Adrenal gland (tissue), 12 donors: ENCODE data around the gene RAB6A. TPM values are rescaled to one million over a fixed set of nuclear protein-coding genes. Genes with fewer than 3 reads are reported as not detected.
"Not testable (repeated sequence)": the region's sequence is repeated elsewhere in the genome, so short reads cannot be mapped to it uniquely, and the experiment has no call there.

Experiments
- DNase-seq, 7 donors: peaks; one replicate each; pipeline ENCODE4 v3.0.0-alpha.2; 2019 to 2020
- H3K27ac ChIP-seq, 5 donors: fragments of 200-600 bp; sonication (generic) in 4 of 5; 1 replicate in 3 of 5; 2 replicates in 2 of 5; pipeline versions ENCODE4 v1.5.1 to v1.8.0; 2016 to 2020; ENCODE audit warnings: mild to moderate bottlenecking in 1 of 5
- H3K27me3 ChIP-seq: fragments of 200-600 bp; 2 replicates; pipeline ENCODE4 v1.8.0; 2021
- H3K36me3 ChIP-seq, 2 donors: fragments of 200-600 bp; replicated peaks in 1 of 2; 1 replicate in 1 of 2; 2 replicates in 1 of 2; pipeline versions ENCODE4 v1.5.1 to v1.8.0; 2018 to 2022
- H3K4me1 ChIP-seq, 2 donors: fragments of 200-600 bp; replicated peaks in 1 of 2; 1 replicate in 1 of 2; 2 replicates in 1 of 2; pipeline versions ENCODE4 v1.5.1 to v1.8.0; 2018 to 2021
- H3K4me3 ChIP-seq, 4 donors: fragments of 200-600 bp; sonication (generic) in 3 of 4; one replicate each; pipeline ENCODE4 v1.5.1; 2016 to 2018
- H3K9me3 ChIP-seq, 3 donors: fragments of 200-600 bp; sonication (generic) in 1 of 3; replicated peaks in 1 of 3; 1 replicate in 2 of 3; 2 replicates in 1 of 3; pipeline versions ENCODE4 v1.5.1 to v1.8.0; 2016 to 2021
- POLR2A ChIP-seq, 2 donors: fragments of 450-650 bp; IDR thresholded peaks; one replicate each; pipeline ENCODE4 v1.6.1; 2017; ENCODE audit warnings: antibody characterized with exemption in 2 of 2, mild to moderate bottlenecking in 2 of 2, moderate library complexity in 1 of 2
- WGBS, 4 donors: extraction: QIAGEN DNeasy Blood & Tissue Kit in 2 of 4; methylation state at CpG; one replicate each; pipeline versions ENCODE4 v1.1.5 to v1.1.7; 2013 to 2017; 5-methylcytosine and 5-hydroxymethylcytosine counted together
- intact Hi-C, 2 donors: fragments of 100-400 bp; cut with DNase I; formaldehyde crosslinking; loops; one replicate each; pipeline versions ENCODE4 v1.14.1 to v1.15.0; 2022 to 2023
- polyA plus RNA-seq, 3 donors: library from polyadenylated mRNA; stranded (reverse); fragments of 200-250 nt in 2 of 3; fragments of 350-450 nt in 1 of 3; fragmentation: Illumina TruSeq in 1 of 3; extraction: RNeasy Lipid Tissue Mini Kit (QIAGEN cat#74804) in 1 of 3; gene quantifications; one replicate each; pipeline ENCODE4 v1.2.3, GENCODE V29; 2013 to 2014
- total RNA-seq, 9 donors: library from RNA; depleted of rRNA in 4 of 9; stranded (reverse); fragments of >200 nt in 4 of 9; fragments of 120-200 nt in 1 of 9; fragmentation: NEBNext Ultra II Directional in 1 of 9; extraction: Animal tissue kit (Norgen Biotek cat#: 25700) in 1 of 9; gene quantifications; one replicate each; pipeline versions ENCODE4 v1.1.0 to v1.2.4, GENCODE V29; 2013 to 2023
- TF ChIP-seq, protein P1 (sequence below), 6 experiments: fragments of 450-650 bp in 4 of 6; fragments of 200-600 bp in 2 of 6; sonication (generic) in 1 of 6; IDR thresholded peaks; 1 replicate in 5 of 6; 2 replicates in 1 of 6; pipeline versions ENCODE4 v1.5.1 to v1.8.0; 2016 to 2021; ENCODE audit warnings: antibody characterized with exemption in 6 of 6, mild to moderate bottlenecking in 2 of 6, moderate library complexity in 1 of 6
- donor health status: healthy with polysubstance abuse.
- donor health status: Bipolar disorder and iron deficiency.
- donor health status: DM: yes; HTN: yes; CAD: no.
- donor health status: DM: no; HTN: no; CAD: no.
- donor health status: DM: no; HTN: no; CAD: no.
- donor health status: DM: yes; HTN: yes; CAD: no.

RAB6A gene
- total and polyA plus RNA-seq, 12 donors, result 27.8 to 283 (median 131) TPM

DNA sequence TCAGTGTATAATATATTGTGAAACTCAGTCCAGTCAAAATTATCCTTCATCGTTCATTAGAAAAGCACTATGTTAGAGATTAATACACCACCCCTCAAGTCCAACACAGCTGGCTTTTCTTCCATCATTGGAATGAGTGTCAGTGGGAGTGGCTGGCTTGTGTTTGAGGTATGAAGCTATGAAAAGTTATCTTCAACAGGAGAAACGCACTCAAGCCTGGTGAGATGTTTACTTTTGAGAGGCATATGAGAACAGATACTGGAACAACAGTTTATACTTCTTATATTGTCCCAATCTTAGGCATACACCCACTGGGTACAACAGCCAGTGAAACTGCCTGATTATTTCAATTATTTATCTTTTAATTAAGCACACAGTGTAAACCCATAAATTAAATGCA, 80.2 kb downstream of the RAB6A start:
- Histone ChIP-seq H3K27me3 (no peaks in the 10 kb centered on the region), H3K36me3 (peaks cover 0 to 22% of the 10 kb centered on the region in 2 donors), H3K4me3 (no peak overlapping the region), H3K9me3 (no peaks in the 10 kb centered on the region), H3K4me1 (no peaks in the 10 kb centered on the region), H3K27ac (no peak overlapping the region)
- WGBS, 4 donors, result 80 to 92% (median 82%) methylated on average over 2 of the region's 2 CpGs
- no peak for TF ChIP-seq POLR2A (IDR thresholded peaks at IDR 0.05)
- TF ChIP-seq, protein P1, sequence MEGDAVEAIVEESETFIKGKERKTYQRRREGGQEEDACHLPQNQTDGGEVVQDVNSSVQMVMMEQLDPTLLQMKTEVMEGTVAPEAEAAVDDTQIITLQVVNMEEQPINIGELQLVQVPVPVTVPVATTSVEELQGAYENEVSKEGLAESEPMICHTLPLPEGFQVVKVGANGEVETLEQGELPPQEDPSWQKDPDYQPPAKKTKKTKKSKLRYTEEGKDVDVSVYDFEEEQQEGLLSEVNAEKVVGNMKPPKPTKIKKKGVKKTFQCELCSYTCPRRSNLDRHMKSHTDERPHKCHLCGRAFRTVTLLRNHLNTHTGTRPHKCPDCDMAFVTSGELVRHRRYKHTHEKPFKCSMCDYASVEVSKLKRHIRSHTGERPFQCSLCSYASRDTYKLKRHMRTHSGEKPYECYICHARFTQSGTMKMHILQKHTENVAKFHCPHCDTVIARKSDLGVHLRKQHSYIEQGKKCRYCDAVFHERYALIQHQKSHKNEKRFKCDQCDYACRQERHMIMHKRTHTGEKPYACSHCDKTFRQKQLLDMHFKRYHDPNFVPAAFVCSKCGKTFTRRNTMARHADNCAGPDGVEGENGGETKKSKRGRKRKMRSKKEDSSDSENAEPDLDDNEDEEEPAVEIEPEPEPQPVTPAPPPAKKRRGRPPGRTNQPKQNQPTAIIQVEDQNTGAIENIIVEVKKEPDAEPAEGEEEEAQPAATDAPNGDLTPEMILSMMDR (IDR thresholded peaks at IDR 0.05), result no peak
- no peak for DNase-seq
- intact Hi-C loops, result no loop called here

DNA sequence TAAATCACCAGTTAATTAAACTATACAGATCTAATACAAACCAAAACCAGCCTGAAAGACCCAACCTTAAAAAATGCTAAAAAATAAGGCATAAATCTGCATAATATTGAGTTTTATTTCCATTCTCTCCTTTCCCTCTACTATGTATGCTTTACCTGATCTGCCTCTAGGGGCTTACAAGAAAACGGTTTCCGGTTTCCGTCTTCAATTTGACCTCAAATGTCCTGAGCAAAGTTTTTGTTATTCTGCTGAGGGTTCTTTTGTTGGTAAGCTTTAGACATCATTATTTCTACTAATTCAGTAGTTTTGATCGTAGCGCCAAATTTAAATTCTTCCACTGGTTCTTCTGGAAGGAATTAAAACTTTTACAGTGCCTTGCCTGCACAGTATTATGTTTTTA, 84.3 kb downstream of the RAB6A start:
- peaks cover 0 to 22% of the 10 kb centered on the region in 2 donors for H3K36me3 ChIP-seq
- WGBS, 4 donors, result 88 to 95% (median 91%) methylated on average over 5 of the region's 5 CpGs
- intact Hi-C loops, H3K4me3 ChIP-seq, H3K27me3 ChIP-seq, H3K9me3 ChIP-seq, H3K27ac ChIP-seq, DNase-seq, H3K4me1 ChIP-seq: not testable (repeated sequence)

DNA sequence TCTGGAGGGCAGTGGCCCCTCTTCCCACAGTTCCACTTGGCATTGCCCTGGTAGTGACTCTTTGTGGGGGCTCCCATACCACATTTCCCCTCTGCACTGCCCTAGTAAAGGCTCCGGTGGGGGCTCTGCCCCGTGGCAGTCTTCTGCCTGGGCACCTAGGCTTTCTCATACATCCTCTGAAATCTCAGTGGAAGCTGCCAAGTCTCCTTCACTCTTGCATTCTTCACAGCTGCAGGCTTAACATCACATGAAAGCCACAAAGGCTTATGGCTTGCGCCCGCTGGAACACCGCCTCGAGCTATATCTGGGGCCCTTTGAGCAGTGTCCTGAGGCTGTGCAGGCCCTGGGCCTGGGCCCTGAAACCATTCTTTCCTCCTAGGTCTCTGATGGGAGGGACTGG, 89.2 kb downstream of the RAB6A start:
- H3K27ac ChIP-seq, result no peak overlapping the region
- H3K4me3 ChIP-seq, result no peak overlapping the region
- WGBS, 4 donors, result 95 to 97% methylated on average over 6 of the region's 6 CpGs; no CpG with 5 or more reads in 2 of the 4 donors
- intact Hi-C loops, result no loop called here
- H3K4me1 ChIP-seq, result no peaks in the 10 kb centered on the region
- no peaks in the 10 kb centered on the region for H3K36me3 ChIP-seq
- no peak for TF ChIP-seq POLR2A (IDR thresholded peaks at IDR 0.05)
- H3K27me3 ChIP-seq, result no peaks in the 10 kb centered on the region
- no peaks in the 10 kb centered on the region for H3K9me3 ChIP-seq
- peak in 1 of 7 donors; percentile 35 for DNase-seq

DNA sequence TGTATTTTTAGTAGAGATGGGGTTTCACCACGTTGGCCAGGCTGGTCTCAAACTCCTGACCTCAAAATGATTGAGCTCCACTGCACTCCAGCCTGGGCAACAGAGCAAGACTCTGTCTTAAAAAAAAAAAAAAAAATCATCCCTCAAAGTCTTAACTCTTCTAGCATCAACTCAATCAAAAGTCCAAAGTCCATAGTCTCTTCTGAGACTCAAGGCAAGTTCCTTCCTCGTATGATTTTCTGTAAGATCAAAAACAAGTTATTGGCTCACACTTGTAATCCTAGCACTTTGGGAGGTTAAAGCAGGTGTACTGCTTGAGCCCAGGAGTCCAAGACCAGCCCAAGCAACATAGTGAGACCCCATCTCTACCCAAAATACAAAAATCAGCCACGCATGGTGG, 90.1 kb downstream of the RAB6A start:
- Histone ChIP-seq H3K36me3 (no peaks in the 10 kb centered on the region), H3K9me3 (no peaks in the 10 kb centered on the region), H3K4me3 (no peak overlapping the region), H3K27ac (no peak overlapping the region), H3K27me3 (no peaks in the 10 kb centered on the region), H3K4me1 (no peaks in the 10 kb centered on the region)
- intact Hi-C loops, result no loop called here
- WGBS, 4 donors, result 88 to 95% (median 94%) methylated on average over 3 of the region's 3 CpGs
- TF ChIP-seq, protein P1 (IDR thresholded peaks at IDR 0.05), result no peak
- TF ChIP-seq POLR2A (IDR thresholded peaks at IDR 0.05), result no peak
- peak in 1 of 7 donors; percentile 28 for DNase-seq

DNA sequence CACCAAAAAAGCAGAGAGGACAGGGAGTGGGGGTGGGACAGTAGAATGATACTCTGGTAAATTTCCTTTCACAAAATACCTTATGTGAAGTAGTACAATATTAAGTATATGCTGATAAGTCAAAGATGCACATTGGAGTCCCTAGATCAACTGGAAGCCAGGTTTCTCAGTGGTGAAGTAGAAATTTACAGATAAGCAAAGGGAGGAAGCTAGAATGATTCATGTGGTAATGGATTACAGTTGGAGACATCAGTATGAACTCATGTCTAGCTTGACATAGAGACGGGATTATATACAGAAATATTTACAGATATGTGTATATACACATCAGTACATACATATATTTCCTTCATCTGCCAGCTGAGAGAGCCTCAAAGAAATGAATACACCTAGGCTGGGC, 93.0 kb downstream of the RAB6A start:
- Histone ChIP-seq H3K4me1 (peaks cover 0 to 7% of the 10 kb centered on the region in 2 donors), H3K4me3 (no peak overlapping the region), H3K27ac (no peak overlapping the region), H3K27me3 (no peaks in the 10 kb centered on the region), H3K9me3 (no peaks in the 10 kb centered on the region), H3K36me3 (no peaks in the 10 kb centered on the region)
- no peak for DNase-seq
- WGBS, 4 donors, result 80 to 92% (median 86%) methylated on average over 1 of the region's 1 CpG
- intact Hi-C loops, result no loop called here
- TF ChIP-seq, protein P1 (IDR thresholded peaks at IDR 0.05), result no peak
- no peak for TF ChIP-seq POLR2A (IDR thresholded peaks at IDR 0.05)
